HepG2 (cell line): ENCODE results near the gene TJP1. TPM values are rescaled to one million over a fixed set of nuclear protein-coding genes. Genes with fewer than 3 reads are reported as not detected.
A peak's percentile ranks its signal among the peaks of the same experiment; 100 is the strongest.

ENCODE experiments used
- CAMTA2 ChIP-seq: sonication (generic); formaldehyde crosslinking; IDR thresholded peaks from 2 replicates; pipeline ENCODE4 v1.4.0; 2020; ENCODE audit warnings: mild to moderate bottlenecking, missing genetic modification reagents, borderline replicate concordance
- CREM ChIP-seq, 2 experiments: sonication (generic) in 1 of 2; formaldehyde crosslinking in 1 of 2; IDR thresholded peaks; 2 replicates each; pipeline versions ENCODE4 v1.4.0 to v1.6.1; 2016 to 2020; ENCODE audit warnings: antibody characterized with exemption in 1 of 2, mild to moderate bottlenecking in 1 of 2, missing genetic modification reagents in 1 of 2
- EEA1 ChIP-seq: sonication (generic); formaldehyde crosslinking; IDR thresholded peaks from 2 replicates; pipeline ENCODE4 v1.5.1; 2020; ENCODE audit warnings: mild to moderate bottlenecking, missing genetic modification reagents, borderline replicate concordance
- EP300 ChIP-seq, 3 experiments: sonication (generic) in 1 of 3; formaldehyde crosslinking in 1 of 3; IDR thresholded peaks; 2 replicates each; pipeline versions ENCODE4 v1.5.1 to v1.6.1; 2011 to 2020; ENCODE audit warnings: low read depth in 2 of 3, low read length in 2 of 3, borderline replicate concordance in 1 of 3, improper control_type of control experiment in 1 of 3, mild to moderate bottlenecking in 1 of 3, missing genetic modification reagents in 1 of 3, moderate library complexity in 1 of 3
- FOSL2 ChIP-seq: sonication (generic); formaldehyde crosslinking; IDR thresholded peaks from 2 replicates; pipeline ENCODE4 v1.4.0; 2020; ENCODE audit warnings: missing genetic modification reagents
- HES4 ChIP-seq: sonication (generic); formaldehyde crosslinking; IDR thresholded peaks from 2 replicates; pipeline ENCODE4 v1.9.0; 2021; ENCODE audit warnings: mild to moderate bottlenecking, missing genetic modification reagents, borderline replicate concordance
- HMG20A ChIP-seq: IDR thresholded peaks from 2 replicates; pipeline ENCODE4 v1.6.1; 2016; ENCODE audit warnings: borderline replicate concordance
- HNRNPUL1 ChIP-seq: fragments of 200-400 bp; formaldehyde crosslinking; IDR thresholded peaks from 2 replicates; pipeline ENCODE4 v1.6.1; 2017; ENCODE audit warnings: low read depth, mild to moderate bottlenecking, low read length, moderate library complexity
- MYC ChIP-seq: sonication (generic); formaldehyde crosslinking; IDR thresholded peaks from 2 replicates; pipeline ENCODE4 v1.9.0; 2021; ENCODE audit warnings: missing genetic modification reagents, borderline replicate concordance
- NCOA2 ChIP-seq: sonication (generic); formaldehyde crosslinking; IDR thresholded peaks from 2 replicates; pipeline ENCODE4 v1.8.0; 2022; ENCODE audit warnings: inconsistent platforms
- SMAD1 ChIP-seq: sonication (generic); formaldehyde crosslinking; IDR thresholded peaks from 2 replicates; pipeline ENCODE4 v1.4.0; 2020; ENCODE audit warnings: missing genetic modification reagents, low read depth, mild to moderate bottlenecking, borderline replicate concordance
- TOPORS ChIP-seq: sonication (generic); formaldehyde crosslinking; IDR thresholded peaks from 2 replicates; pipeline ENCODE4 v1.8.0; 2023; ENCODE audit warnings: mild to moderate bottlenecking, missing genetic modification reagents
- ZFYVE20 ChIP-seq: sonication (generic); formaldehyde crosslinking; IDR thresholded peaks from 2 replicates; pipeline ENCODE4 v1.8.0; 2023; ENCODE audit warnings: low read depth, mild to moderate bottlenecking, moderate library complexity, missing genetic modification reagents, borderline replicate concordance
- ZNF33B ChIP-seq: sonication (generic); formaldehyde crosslinking; IDR thresholded peaks from 2 replicates; pipeline ENCODE4 v1.5.1; 2020; ENCODE audit warnings: mild to moderate bottlenecking, missing genetic modification reagents
- ZNF543 ChIP-seq: sonication (generic); formaldehyde crosslinking; IDR thresholded peaks from 2 replicates; pipeline ENCODE4 v1.4.0; 2020; ENCODE audit warnings: mild to moderate bottlenecking, missing genetic modification reagents
- ZNF605 ChIP-seq: sonication (generic); formaldehyde crosslinking; IDR thresholded peaks from 2 replicates; pipeline ENCODE4 v1.8.0; 2022; ENCODE audit warnings: mild to moderate bottlenecking, missing genetic modification reagents
- ZNF747 ChIP-seq: sonication (generic); formaldehyde crosslinking; IDR thresholded peaks from 2 replicates; pipeline ENCODE4 v1.8.1; 2023; ENCODE audit warnings: missing genetic modification reagents, mild to moderate bottlenecking, borderline replicate concordance
- ZZZ3 ChIP-seq: sonication (generic); formaldehyde crosslinking; IDR thresholded peaks from 2 replicates; pipeline ENCODE4 v1.4.0; 2020; ENCODE audit warnings: missing genetic modification reagents, mild to moderate bottlenecking, borderline replicate concordance
- polyA plus RNA-seq, 8 experiments: library from polyadenylated mRNA; depleted of rRNA in 3 of 8; stranded (reverse) in 7 of 8; unstranded in 1 of 8; fragments of >200 nt; fragmentation: Illumina TruSeq in 4 of 8; extraction: Trizol in 4 of 8; gene quantifications; 2 replicates each; pipeline versions ENCODE4 v1.2.1 to v1.2.3, GENCODE V29; 2011 to 2016; ENCODE audit warnings: low read depth in 4 of 8, missing spikeins in 1 of 8, mixed read lengths in 1 of 8; ENCODE audit not compliant: insufficient read depth in 1 of 8
- total RNA-seq, 5 experiments: library from RNA; depleted of rRNA; stranded (reverse); fragments of >200 nt; fragmentation: Illumina TruSeq; extraction: Trizol; gene quantifications; 2 replicates each; pipeline ENCODE4 v1.2.3, GENCODE V29; 2016; ENCODE audit warnings: low read depth in 1 of 5
- TF ChIP-seq, protein P1 (sequence below): sonication (generic); formaldehyde crosslinking; IDR thresholded peaks from 2 replicates; pipeline ENCODE4 v1.9.0; 2021; ENCODE audit warnings: mild to moderate bottlenecking, missing genetic modification reagents
- TF ChIP-seq, protein P2 (sequence below): sonication (generic); formaldehyde crosslinking; IDR thresholded peaks from 2 replicates; pipeline ENCODE4 v1.8.0; 2022; ENCODE audit warnings: mild to moderate bottlenecking, missing genetic modification reagents
- TF ChIP-seq, protein P3 (sequence below): sonication (generic); formaldehyde crosslinking; IDR thresholded peaks from 2 replicates; pipeline ENCODE4 v1.4.0; 2020; ENCODE audit warnings: missing genetic modification reagents

The TJP1 gene
- total and polyA plus RNA-seq, 2 of the 13 experiments (the other 11 are each of a cell fraction or from before 2014, with no cell fraction given): 25.9 to 27.1 TPM

DNA sequence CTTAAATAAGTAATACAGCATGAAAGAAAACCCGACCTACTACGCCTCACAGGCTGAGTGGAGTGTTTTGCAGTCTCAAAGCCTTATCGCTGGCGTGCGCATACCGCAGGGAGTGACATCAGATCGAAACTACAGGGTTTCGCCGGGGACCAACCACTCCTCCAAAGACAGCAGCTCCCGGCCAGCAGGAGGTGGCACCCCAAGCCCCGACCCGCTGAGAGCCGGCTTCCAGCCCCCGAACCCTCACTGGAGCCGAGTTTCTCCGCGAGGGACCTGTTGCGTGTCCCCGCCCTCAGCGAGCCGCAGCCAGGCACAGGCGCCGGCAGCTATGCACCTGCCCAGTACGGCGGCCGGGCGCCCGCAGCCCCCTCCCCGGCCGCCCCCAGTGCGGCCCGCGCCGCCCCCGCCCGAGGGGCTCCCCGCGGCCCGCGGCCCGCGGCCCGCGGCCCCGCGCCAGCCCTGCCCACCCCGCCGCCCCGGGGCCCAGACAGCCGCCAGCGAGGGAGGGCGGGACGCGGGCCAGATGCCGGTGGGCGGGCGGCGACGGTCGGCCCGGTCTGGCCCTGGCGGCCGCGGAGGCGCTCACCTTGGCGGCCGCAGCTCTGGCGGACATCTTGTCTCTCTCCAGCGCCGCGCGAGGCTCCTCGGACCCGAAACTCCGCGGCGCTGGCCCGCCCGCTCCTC, 710 bp downstream of the TJP1 start (continued):
- TF ChIP-seq HES4 (CRISPR knock-in tag) (peak; percentile 64; the same call in 1 of the 2 replicates), MYC (CRISPR knock-in tag) (peak; percentile 14; the same call in 1 of the 2 replicates), FOSL2 (CRISPR knock-in tag) (0 out of 2 replicates have a peak, but pooled peaks have one; percentile 9), CAMTA2 (CRISPR knock-in tag) (no peak), ZZZ3 (CRISPR knock-in tag) (no peak), CREM (IDR thresholded peaks at IDR 0.05) (no peak), CREM (CRISPR knock-in tag; IDR thresholded peaks at IDR 0.05) (no peak), HNRNPUL1 (no peak), HMG20A (CRISPR knock-in tag) (no peak), ZNF605 (no peak), ZNF543 (CRISPR knock-in tag) (no peak; the same call in 1 of the 2 replicates), EP300 (IDR thresholded peaks at IDR 0.05; ENCODE audit: low read depth in 2 of 2, low read length in 2 of 2) (no peak), EP300 (CRISPR knock-in tag; IDR thresholded peaks at IDR 0.05; ENCODE audit: borderline replicate concordance) (no peak), ZNF747 (no peak), ZFYVE20 (CRISPR knock-in tag) (no peak), NCOA2 (CRISPR knock-in tag) (0 out of 2 replicates have a peak, but pooled peaks have one; percentile 14), TOPORS (no peak), SMAD1 (CRISPR knock-in tag) (no peak), EEA1 (no peak), ZNF33B (CRISPR knock-in tag) (no peak)
- TF ChIP-seq, protein P1, sequence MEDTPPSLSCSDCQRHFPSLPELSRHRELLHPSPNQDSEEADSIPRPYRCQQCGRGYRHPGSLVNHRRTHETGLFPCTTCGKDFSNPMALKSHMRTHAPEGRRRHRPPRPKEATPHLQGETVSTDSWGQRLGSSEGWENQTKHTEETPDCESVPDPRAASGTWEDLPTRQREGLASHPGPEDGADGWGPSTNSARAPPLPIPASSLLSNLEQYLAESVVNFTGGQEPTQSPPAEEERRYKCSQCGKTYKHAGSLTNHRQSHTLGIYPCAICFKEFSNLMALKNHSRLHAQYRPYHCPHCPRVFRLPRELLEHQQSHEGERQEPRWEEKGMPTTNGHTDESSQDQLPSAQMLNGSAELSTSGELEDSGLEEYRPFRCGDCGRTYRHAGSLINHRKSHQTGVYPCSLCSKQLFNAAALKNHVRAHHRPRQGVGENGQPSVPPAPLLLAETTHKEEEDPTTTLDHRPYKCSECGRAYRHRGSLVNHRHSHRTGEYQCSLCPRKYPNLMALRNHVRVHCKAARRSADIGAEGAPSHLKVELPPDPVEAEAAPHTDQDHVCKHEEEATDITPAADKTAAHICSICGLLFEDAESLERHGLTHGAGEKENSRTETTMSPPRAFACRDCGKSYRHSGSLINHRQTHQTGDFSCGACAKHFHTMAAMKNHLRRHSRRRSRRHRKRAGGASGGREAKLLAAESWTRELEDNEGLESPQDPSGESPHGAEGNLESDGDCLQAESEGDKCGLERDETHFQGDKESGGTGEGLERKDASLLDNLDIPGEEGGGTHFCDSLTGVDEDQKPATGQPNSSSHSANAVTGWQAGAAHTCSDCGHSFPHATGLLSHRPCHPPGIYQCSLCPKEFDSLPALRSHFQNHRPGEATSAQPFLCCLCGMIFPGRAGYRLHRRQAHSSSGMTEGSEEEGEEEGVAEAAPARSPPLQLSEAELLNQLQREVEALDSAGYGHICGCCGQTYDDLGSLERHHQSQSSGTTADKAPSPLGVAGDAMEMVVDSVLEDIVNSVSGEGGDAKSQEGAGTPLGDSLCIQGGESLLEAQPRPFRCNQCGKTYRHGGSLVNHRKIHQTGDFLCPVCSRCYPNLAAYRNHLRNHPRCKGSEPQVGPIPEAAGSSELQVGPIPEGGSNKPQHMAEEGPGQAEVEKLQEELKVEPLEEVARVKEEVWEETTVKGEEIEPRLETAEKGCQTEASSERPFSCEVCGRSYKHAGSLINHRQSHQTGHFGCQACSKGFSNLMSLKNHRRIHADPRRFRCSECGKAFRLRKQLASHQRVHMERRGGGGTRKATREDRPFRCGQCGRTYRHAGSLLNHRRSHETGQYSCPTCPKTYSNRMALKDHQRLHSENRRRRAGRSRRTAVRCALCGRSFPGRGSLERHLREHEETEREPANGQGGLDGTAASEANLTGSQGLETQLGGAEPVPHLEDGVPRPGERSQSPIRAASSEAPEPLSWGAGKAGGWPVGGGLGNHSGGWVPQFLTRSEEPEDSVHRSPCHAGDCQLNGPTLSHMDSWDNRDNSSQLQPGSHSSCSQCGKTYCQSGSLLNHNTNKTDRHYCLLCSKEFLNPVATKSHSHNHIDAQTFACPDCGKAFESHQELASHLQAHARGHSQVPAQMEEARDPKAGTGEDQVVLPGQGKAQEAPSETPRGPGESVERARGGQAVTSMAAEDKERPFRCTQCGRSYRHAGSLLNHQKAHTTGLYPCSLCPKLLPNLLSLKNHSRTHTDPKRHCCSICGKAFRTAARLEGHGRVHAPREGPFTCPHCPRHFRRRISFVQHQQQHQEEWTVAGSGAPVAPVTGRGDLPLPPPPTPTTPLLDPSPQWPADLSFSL (CRISPR knock-in tag): no peak
- TF ChIP-seq, protein P2, sequence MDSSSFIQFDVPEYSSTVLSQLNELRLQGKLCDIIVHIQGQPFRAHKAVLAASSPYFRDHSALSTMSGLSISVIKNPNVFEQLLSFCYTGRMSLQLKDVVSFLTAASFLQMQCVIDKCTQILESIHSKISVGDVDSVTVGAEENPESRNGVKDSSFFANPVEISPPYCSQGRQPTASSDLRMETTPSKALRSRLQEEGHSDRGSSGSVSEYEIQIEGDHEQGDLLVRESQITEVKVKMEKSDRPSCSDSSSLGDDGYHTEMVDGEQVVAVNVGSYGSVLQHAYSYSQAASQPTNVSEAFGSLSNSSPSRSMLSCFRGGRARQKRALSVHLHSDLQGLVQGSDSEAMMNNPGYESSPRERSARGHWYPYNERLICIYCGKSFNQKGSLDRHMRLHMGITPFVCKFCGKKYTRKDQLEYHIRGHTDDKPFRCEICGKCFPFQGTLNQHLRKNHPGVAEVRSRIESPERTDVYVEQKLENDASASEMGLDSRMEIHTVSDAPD: no peak
- TF ChIP-seq, protein P3, sequence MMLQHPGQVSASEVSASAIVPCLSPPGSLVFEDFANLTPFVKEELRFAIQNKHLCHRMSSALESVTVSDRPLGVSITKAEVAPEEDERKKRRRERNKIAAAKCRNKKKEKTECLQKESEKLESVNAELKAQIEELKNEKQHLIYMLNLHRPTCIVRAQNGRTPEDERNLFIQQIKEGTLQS (CRISPR knock-in tag): peak; percentile 28; the same call in 1 of the 2 replicates
